Left ventricle myocardium superior (tissue), 1 donor: ENCODE data around the gene IFT80. TPM values are rescaled to one million over a fixed set of nuclear protein-coding genes. Genes with fewer than 3 reads are reported as not detected.

ENCODE experiments used
- ATAC-seq: fragments of 200-7000 bp; cut with Tn5 transposase; one replicate; pipeline ENCODE4 v1.9.1; 2020; ENCODE audit warnings: mild to moderate bottlenecking, moderate library complexity
- DNase-seq: peaks from one replicate; pipeline ENCODE4 v3.0.0-alpha.2; 2020
- intact Hi-C: fragments of 100-400 bp; cut with micrococcal nuclease; formaldehyde crosslinking; loops from one replicate; pipeline ENCODE4 v1.11.0; 2022
- long read RNA-seq: library from polyadenylated mRNA; unstranded; transcript quantifications from one replicate; pipeline ENCODE4 v2.0.0, GENCODE V29; 2021
- total RNA-seq: library from RNA; stranded (reverse); fragmentation: NEBNext Ultra II Directional; extraction: Animal tissue kit (Norgen Biotek cat#: 25700); gene quantifications from one replicate; pipeline ENCODE4 v1.2.1, GENCODE V29; 2021
- donor health status: DM: no; HTN: yes; CAD: no; lungs with severe emphysema.

Gene IFT80
- total RNA-seq: 9.8 TPM
- long read RNA-seq, full-length matches to known transcripts: 4 of 10 reads
- long read RNA-seq, partial matches to known transcripts: 1 of 10 reads
- long read RNA-seq, other reads (novel, unspliced or antisense): 5 of 10 reads

- intact Hi-C loops: no loop called here
- peak; percentile 97 for DNase-seq
- peak; percentile 99 for ATAC-seq
Measured at GRCh38 chr3:160399125-160400029, at the start of gene IFT80, which contains the start of gene SMC4. TSS of gene IFT80 (minus strand) at chr3:160399225. CDS start at chr3:160384600, 14,625 bp downstream. TSS of gene SMC4 (plus strand) at chr3:160399650. CDS start at chr3:160400827, 1,177 bp downstream.

- ATAC-seq (no peak), DNase-seq (no peak)
- intact Hi-C loops: no loop called here
Measured at GRCh38 chr3:160447544-160447943, 48.5 kb upstream of the IFT80 start.

GRCh38 chr3:160446522-160447056 lies 47.6 kb upstream of the IFT80 start:
- DNase-seq (no peak), ATAC-seq (no peak)
- intact Hi-C loops: no loop called here

- intact Hi-C loops: no loop called here
- ATAC-seq (no peak), DNase-seq (no peak)
Measured at GRCh38 chr3:160445854-160446253, 46.8 kb upstream of the IFT80 start.

- DNase-seq: no peak
- ATAC-seq: no peak
- intact Hi-C loops: no loop called here
Measured at GRCh38 chr3:160444411-160444810, 45.4 kb upstream of the IFT80 start.

- intact Hi-C loops: no loop called here
- ATAC-seq (no peak), DNase-seq (no peak)
Measured at GRCh38 chr3:160440687-160441086, 41.7 kb upstream of the IFT80 start.

- no peak for DNase-seq
- intact Hi-C loops: no loop called here
- no peak for ATAC-seq
Measured at GRCh38 chr3:160437083-160437455, 38.0 kb upstream of the IFT80 start.

GRCh38 chr3:160435747-160436146 lies 36.7 kb upstream of the IFT80 start:
- ATAC-seq: no peak
- intact Hi-C loops: no loop called here
- no peak for DNase-seq

GRCh38 chr3:160435095-160435494 lies 36.1 kb upstream of the IFT80 start:
- intact Hi-C loops: no loop called here
- no peak for ATAC-seq
- no peak for DNase-seq

GRCh38 chr3:160434071-160434470 lies 35.0 kb upstream of the IFT80 start:
- ATAC-seq: no peak
- DNase-seq: no peak
- intact Hi-C loops: no loop called here

GRCh38 chr3:160427832-160428424 lies 28.9 kb upstream of the IFT80 start:
- DNase-seq (no peak), ATAC-seq (no peak)
- intact Hi-C loops: no loop called here

- DNase-seq (no peak), ATAC-seq (no peak)
- intact Hi-C loops: no loop called here
Measured at GRCh38 chr3:160417311-160417710, 18.3 kb upstream of the IFT80 start.

GRCh38 chr3:160413613-160414248 lies 14.7 kb upstream of the IFT80 start:
- no peak for DNase-seq
- ATAC-seq: peak; percentile 64
- intact Hi-C loops: loop anchor here (5.0 kb wide), 1 partner anchor 381 kb away; no protein-coding TSS in a partner anchor

- intact Hi-C loops: loop anchor here (5.0 kb wide), 1 partner anchor 380 kb away; no protein-coding TSS in a partner anchor
- no peak for DNase-seq
- ATAC-seq: no peak
Measured at GRCh38 chr3:160412477-160412876, 13.5 kb upstream of the IFT80 start.

GRCh38 chr3:160409812-160410610 lies 11.0 kb upstream of the IFT80 start:
- intact Hi-C loops: loop anchor here (5.0 kb wide), 1 partner anchor 378 kb away; no protein-coding TSS in a partner anchor
- DNase-seq (no peak), ATAC-seq (no peak)

- intact Hi-C loops: no loop called here
- DNase-seq (no peak), ATAC-seq (no peak)
Measured at GRCh38 chr3:160403796-160404470, 4.9 kb upstream of the IFT80 start.

- ATAC-seq (no peak), DNase-seq (no peak)
- intact Hi-C loops: no loop called here
Measured at GRCh38 chr3:160403028-160403545, 4.1 kb upstream of the IFT80 start.
